Measurements from ENCODE around the gene RBM14.

- TF ChIP-seq EP300 (IDR thresholded peaks at IDR 0.05; ENCODE audit: borderline replicate concordance) (no peak), CREB1 (IDR thresholded peaks at IDR 0.05; ENCODE audit: low read depth) (no peak), RAD21 (IDR thresholded peaks at IDR 0.05; ENCODE audit: low read depth) (no peak), REST (IDR thresholded peaks at IDR 0.05; ENCODE audit: low read depth) (no peak), MAX (IDR thresholded peaks at IDR 0.05) (no peak), YY1 (IDR thresholded peaks at IDR 0.05; ENCODE audit: low read depth) (no peak), ZBTB7A (IDR thresholded peaks at IDR 0.05; ENCODE audit: low read depth) (no peak), EGR1 (IDR thresholded peaks at IDR 0.05) (no peak)
Measured at GRCh38 chr11:66643745-66644437, 27.5 kb downstream of the RBM14 start.

All from Ishikawa (cell line).